Left ventricle myocardium inferior (tissue), 1 donor: ENCODE data around the gene RDH12. TPM values are rescaled to one million over a fixed set of nuclear protein-coding genes. Genes with fewer than 3 reads are reported as not detected.
"Not testable (repeated sequence)": the region's sequence is repeated elsewhere in the genome, so short reads cannot be mapped to it uniquely, and the experiment has no call there.

Experiments used
- DNase-seq: peaks from one replicate; pipeline ENCODE4 v3.0.0-alpha.2; 2020
- H3K27ac ChIP-seq: fragments of 200-600 bp; replicated peaks from 2 replicates; pipeline ENCODE4 v1.8.0; 2021
- H3K27me3 ChIP-seq: fragments of 200-600 bp; 2 replicates; pipeline ENCODE4 v1.8.0; 2021; ENCODE audit warnings: low read depth
- H3K36me3 ChIP-seq: fragments of 200-600 bp; 2 replicates; pipeline ENCODE4 v1.8.0; 2021
- H3K4me1 ChIP-seq: fragments of 200-600 bp; 2 replicates; pipeline ENCODE4 v1.8.0; 2021
- H3K4me3 ChIP-seq: fragments of 200-600 bp; 2 replicates; pipeline ENCODE4 v1.8.0; 2021; ENCODE audit warnings: mild to moderate bottlenecking, moderate library complexity
- H3K9me3 ChIP-seq: fragments of 200-600 bp; replicated peaks from 2 replicates; pipeline ENCODE4 v1.8.0; 2021
- CTCF ChIP-seq: fragments of 200-600 bp; IDR thresholded peaks from 2 replicates; pipeline ENCODE4 v1.8.0; 2021; ENCODE audit warnings: antibody characterized with exemption, mild to moderate bottlenecking, borderline replicate concordance
- intact Hi-C: fragments of 100-400 bp; cut with micrococcal nuclease; formaldehyde crosslinking; loops from one replicate; pipeline ENCODE4 v1.11.0; 2022
- long read RNA-seq: library from polyadenylated mRNA; unstranded; transcript quantifications from one replicate; pipeline ENCODE4 v2.0.0, GENCODE V29; 2021
- total RNA-seq: library from RNA; stranded (reverse); fragmentation: NEBNext Ultra II Directional; extraction: Animal tissue kit (Norgen Biotek cat#: 25700); gene quantifications from one replicate; pipeline ENCODE4 v1.2.1, GENCODE V29; 2021
- donor health status: DM: no; HTN: yes; CAD: no; lungs with severe emphysema.

Gene RDH12
- total RNA-seq, result not detected
- long read RNA-seq, result 0 reads

GRCh38 chr14:67701492-67701891 lies at the start of gene RDH12:
Gene RDH12 (plus strand): TSS chr14:67701886. CDS start chr14:67722643, 20,757 bp downstream.
- H3K9me3 ChIP-seq, DNase-seq, H3K4me3 ChIP-seq, H3K4me1 ChIP-seq, H3K27me3 ChIP-seq, intact Hi-C loops, H3K36me3 ChIP-seq, H3K27ac ChIP-seq: not testable (repeated sequence)

- no peak for TF ChIP-seq CTCF
- Histone ChIP-seq H3K4me3 (no peak overlapping the region), H3K27me3 (no peaks in the 10 kb centered on the region), H3K27ac (no peak overlapping the region), H3K4me1 (peaks cover 14% of the 10 kb centered on the region), H3K36me3 (peaks cover 94% of the 10 kb centered on the region), H3K9me3 (no peaks in the 10 kb centered on the region)
- no peak for DNase-seq
- intact Hi-C loops, result no loop called here
These were observed 49.5 kb upstream of the RDH12 start for GRCh38 chr14:67652189-67652588.

GRCh38 chr14:67653651-67654280 lies 47.9 kb upstream of the RDH12 start:
- no peak overlapping the region for H3K27ac ChIP-seq
- H3K27me3 ChIP-seq, result no peaks in the 10 kb centered on the region
- H3K9me3 ChIP-seq, result no peaks in the 10 kb centered on the region
- H3K36me3 ChIP-seq, result peaks cover 98% of the 10 kb centered on the region
- no peak for TF ChIP-seq CTCF
- peaks cover 14% of the 10 kb centered on the region for H3K4me1 ChIP-seq
- no peak overlapping the region for H3K4me3 ChIP-seq
- DNase-seq, result no peak
- intact Hi-C loops, result no loop called here

- Histone ChIP-seq H3K9me3 (no peaks in the 10 kb centered on the region), H3K4me1 (peaks cover 8% of the 10 kb centered on the region), H3K36me3 (peaks cover 24% of the 10 kb centered on the region), H3K4me3 (no peak overlapping the region), H3K27ac (no peak overlapping the region), H3K27me3 (no peaks in the 10 kb centered on the region)
- intact Hi-C loops, result no loop called here
- DNase-seq, result no peak
- no peak for TF ChIP-seq CTCF
These were observed 38.1 kb upstream of the RDH12 start for GRCh38 chr14:67663633-67664032.

DNA sequence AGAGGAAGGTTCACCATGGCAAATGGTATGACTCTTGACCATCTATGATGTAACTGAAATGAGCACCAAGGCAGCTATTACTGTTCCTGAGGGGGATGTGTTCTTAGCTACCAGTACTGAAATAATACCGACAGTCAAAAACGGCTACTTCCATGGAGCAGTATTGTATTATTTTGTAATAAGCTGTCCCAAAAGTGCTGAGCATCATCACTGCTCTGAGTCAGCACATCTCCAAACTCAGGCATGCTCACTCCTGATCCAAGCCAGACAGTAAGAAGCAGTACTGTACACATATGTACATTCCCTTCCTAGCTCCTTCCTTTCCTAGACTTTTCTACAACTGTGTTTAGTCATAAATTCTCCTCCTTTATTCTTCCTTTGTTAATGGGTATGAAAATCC lies 35.8 kb upstream of the RDH12 start:
- peaks cover 11% of the 10 kb centered on the region for H3K36me3 ChIP-seq
- no peak overlapping the region for H3K4me3 ChIP-seq
- no peak for TF ChIP-seq CTCF
- no peak for DNase-seq
- H3K4me1 ChIP-seq, result peaks cover 8% of the 10 kb centered on the region
- intact Hi-C loops, result no loop called here
- no peaks in the 10 kb centered on the region for H3K9me3 ChIP-seq
- no peaks in the 10 kb centered on the region for H3K27me3 ChIP-seq
- H3K27ac ChIP-seq, result no peak overlapping the region

GRCh38 chr14:67666750-67667449 lies 34.8 kb upstream of the RDH12 start:
- H3K36me3 ChIP-seq, result peaks cover 4% of the 10 kb centered on the region
- TF ChIP-seq CTCF, result peak; percentile 68
- no peaks in the 10 kb centered on the region for H3K9me3 ChIP-seq
- no peak for DNase-seq
- H3K27me3 ChIP-seq, result no peaks in the 10 kb centered on the region
- peaks cover 18% of the 10 kb centered on the region for H3K4me1 ChIP-seq
- no peak overlapping the region for H3K27ac ChIP-seq
- H3K4me3 ChIP-seq, result no peak overlapping the region
- intact Hi-C loops, result no loop called here
